Karpas-422 (cell line): ENCODE measurements around the gene CCDC85C. TPM values are rescaled to one million over a fixed set of nuclear protein-coding genes. Genes with fewer than 3 reads are reported as not detected.

ENCODE experiments used
- DNase-seq: peaks from one replicate; pipeline ENCODE4 v3.0.0-alpha.2; 2015
- H2AFZ ChIP-seq: fragments of 200-600 bp; sonication (generic); 2 replicates; pipeline ENCODE4 v1.6.1; 2014; ENCODE audit warnings: antibody characterized with exemption, low read length, mixed read lengths
- H3K27ac ChIP-seq: fragments of 200-600 bp; sonication (generic); 2 replicates; pipeline ENCODE4 v1.5.1; 2014; ENCODE audit warnings: mild to moderate bottlenecking, low read length, moderate library complexity
- H3K27me3 ChIP-seq: fragments of 200-600 bp; sonication (generic); 2 replicates; pipeline ENCODE4 v1.6.1; 2014; ENCODE audit warnings: low read length, mixed read lengths
- H3K36me3 ChIP-seq: fragments of 200-600 bp; sonication (generic); 2 replicates; pipeline ENCODE4 v1.6.1; 2014; ENCODE audit warnings: low read length, mixed read lengths; ENCODE audit not compliant: insufficient read depth
- H3K4me1 ChIP-seq: fragments of 200-600 bp; sonication (generic); 2 replicates; pipeline ENCODE4 v1.6.1; 2014; ENCODE audit warnings: mild to moderate bottlenecking, low read length, mixed read lengths
- H3K4me2 ChIP-seq: fragments of 200-600 bp; sonication (generic); 2 replicates; pipeline ENCODE4 v1.6.1; 2014; ENCODE audit warnings: low read length, low read depth, mild to moderate bottlenecking; ENCODE audit not compliant: poor library complexity, severe bottlenecking
- H3K4me3 ChIP-seq: fragments of 200-600 bp; sonication (generic); 2 replicates; pipeline ENCODE4 v1.5.1; 2014; ENCODE audit warnings: mild to moderate bottlenecking, antibody characterized with exemption, low read length, mixed read lengths
- H3K79me2 ChIP-seq: fragments of 200-600 bp; sonication (generic); 2 replicates; pipeline ENCODE4 v1.6.1; 2014; ENCODE audit warnings: mild to moderate bottlenecking, low read length, mixed read lengths
- H3K9ac ChIP-seq: fragments of 200-600 bp; sonication (generic); 2 replicates; pipeline ENCODE4 v1.6.0; 2014; ENCODE audit warnings: low read length
- H3K9me2 ChIP-seq: fragments of 200-600 bp; sonication (generic), shearing (Covaris generic); replicated peaks from 2 replicates; pipeline ENCODE4 v1.6.0; 2014; ENCODE audit warnings: mild to moderate bottlenecking, low read length, moderate library complexity; ENCODE audit not compliant: insufficient read depth
- H3K9me3 ChIP-seq: fragments of 300-700, 200-600 bp; sonication (generic); 2 replicates; pipeline ENCODE4 v1.6.1; 2014; ENCODE audit warnings: low read length, mixed read lengths
- H4K20me1 ChIP-seq: fragments of 200-600 bp; sonication (generic); 2 replicates; pipeline ENCODE4 v1.6.1; 2014; ENCODE audit warnings: mild to moderate bottlenecking, antibody characterized with exemption, low read length, low read depth; ENCODE audit not compliant: insufficient read depth
- total RNA-seq: library from RNA; depleted of rRNA; stranded (reverse); fragments of >200 nt; shearing (Covaris generic); gene quantifications from 2 replicates; pipeline ENCODE4 v1.2.3, GENCODE V29; 2014; ENCODE audit warnings: low replicate concordance

The CCDC85C gene
- total RNA-seq, 1 experiment from 2014 or later: 18.3 TPM

GRCh38 chr14:99551034-99551922 is 52.7 kb downstream of the CCDC85C start:
- Histone ChIP-seq H3K36me3 (no peaks in the 10 kb centered on the region), H3K9me3 (no peaks in the 10 kb centered on the region), H3K9me2 (no peaks in the 10 kb centered on the region), H3K4me3 (no peak overlapping the region), H3K4me1 (peaks cover 3% of the 10 kb centered on the region; the same call in 1 of the 2 replicates), H3K9ac (no peak overlapping the region), H3K79me2 (no peaks in the 10 kb centered on the region), H3K27me3 (no peaks in the 10 kb centered on the region), H4K20me1 (peaks cover 63% of the 10 kb centered on the region), H3K27ac (no peak overlapping the region), H3K4me2 (no peak overlapping the region), H2AFZ (no peak overlapping the region)
- no peak for DNase-seq

DNA sequence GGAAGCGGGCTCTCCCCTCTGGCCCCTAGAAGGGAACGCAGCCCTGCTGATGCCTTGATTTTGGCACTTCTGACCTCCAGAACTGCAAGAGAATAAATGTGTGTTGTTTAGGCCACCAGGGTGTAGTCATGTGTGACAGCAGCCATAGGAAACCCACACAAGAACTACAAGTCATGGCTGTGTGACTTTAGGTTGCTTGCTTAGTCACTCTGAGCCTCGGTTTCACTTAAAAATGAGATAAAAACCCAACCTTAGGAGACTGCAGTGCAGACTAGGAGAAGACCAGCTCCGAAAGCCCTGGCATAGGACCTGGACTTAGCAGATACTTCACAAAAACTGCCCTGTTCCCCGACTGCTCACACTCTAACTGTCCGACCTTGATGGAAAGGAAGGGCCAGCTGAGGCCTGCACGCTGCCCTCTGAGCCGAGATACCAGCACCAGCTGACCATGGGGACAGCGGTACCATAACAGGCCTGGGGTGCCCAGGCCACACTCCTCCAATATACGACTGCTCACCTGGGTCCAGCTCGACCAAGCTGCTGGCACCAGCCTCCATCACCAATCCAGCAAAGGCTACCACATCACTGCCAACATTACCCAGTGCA is 53.5 kb downstream of the CCDC85C start:
- no peak overlapping the region for H3K4me3 ChIP-seq
- no peaks in the 10 kb centered on the region for H3K79me2 ChIP-seq
- H3K27me3 ChIP-seq: no peaks in the 10 kb centered on the region
- no peak overlapping the region for H2AFZ ChIP-seq
- H3K9ac ChIP-seq: no peak overlapping the region
- no peak overlapping the region for H3K27ac ChIP-seq
- DNase-seq: no peak
- no peaks in the 10 kb centered on the region for H3K9me2 ChIP-seq
- H3K4me1 ChIP-seq: peaks cover 10% of the 10 kb centered on the region
- H4K20me1 ChIP-seq: peaks cover 64% of the 10 kb centered on the region
- H3K4me2 ChIP-seq: no peak overlapping the region
- H3K9me3 ChIP-seq: no peaks in the 10 kb centered on the region
- H3K36me3 ChIP-seq: no peaks in the 10 kb centered on the region

DNA sequence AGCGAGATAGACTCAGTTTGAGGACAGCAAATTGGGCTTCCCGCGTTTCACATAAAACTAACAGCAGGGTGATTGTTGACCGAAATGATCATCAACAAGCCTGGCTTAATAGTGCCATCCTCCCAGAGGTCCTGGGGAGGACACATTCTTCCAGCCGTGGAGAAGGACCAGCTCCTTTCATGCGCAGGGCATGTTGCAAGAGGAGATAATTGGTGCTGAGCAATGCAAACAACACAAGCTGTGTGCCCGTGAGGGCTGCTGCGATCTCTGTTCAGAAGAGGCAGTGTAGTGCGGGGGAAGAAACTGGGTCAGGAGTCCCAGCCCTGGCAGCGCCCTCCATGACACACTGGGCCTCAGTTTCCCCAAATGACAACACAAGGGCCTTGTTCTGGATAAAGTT is 54.3 kb downstream of the CCDC85C start:
- Histone ChIP-seq H3K27ac (no peak overlapping the region), H3K27me3 (no peaks in the 10 kb centered on the region), H2AFZ (no peak overlapping the region), H3K36me3 (no peaks in the 10 kb centered on the region), H3K4me2 (no peak overlapping the region), H3K9me2 (no peaks in the 10 kb centered on the region), H3K79me2 (no peaks in the 10 kb centered on the region), H4K20me1 (peaks cover 56% of the 10 kb centered on the region), H3K4me1 (peaks cover 11% of the 10 kb centered on the region), H3K9ac (no peak overlapping the region), H3K4me3 (no peak overlapping the region), H3K9me3 (no peaks in the 10 kb centered on the region)
- DNase-seq: no peak

GRCh38 chr14:99548871-99549515 is 55.0 kb downstream of the CCDC85C start:
- Histone ChIP-seq H3K4me1 (peaks cover 11% of the 10 kb centered on the region), H2AFZ (no peak overlapping the region), H3K79me2 (no peaks in the 10 kb centered on the region), H4K20me1 (peaks cover 50% of the 10 kb centered on the region), H3K27me3 (no peaks in the 10 kb centered on the region), H3K4me2 (no peak overlapping the region), H3K9ac (no peak overlapping the region), H3K27ac (no peak overlapping the region), H3K36me3 (no peaks in the 10 kb centered on the region), H3K9me2 (no peaks in the 10 kb centered on the region), H3K4me3 (no peak overlapping the region), H3K9me3 (no peaks in the 10 kb centered on the region)
- no peak for DNase-seq

GRCh38 chr14:99548255-99548654 is 55.8 kb downstream of the CCDC85C start:
- peaks cover 52% of the 10 kb centered on the region for H4K20me1 ChIP-seq
- H3K4me3 ChIP-seq: no peak overlapping the region
- DNase-seq: no peak

GRCh38 chr14:99546234-99546879 is 57.6 kb downstream of the CCDC85C start:
- peaks cover 54% of the 10 kb centered on the region for H4K20me1 ChIP-seq
- no peaks in the 10 kb centered on the region for H3K27me3 ChIP-seq
- H3K4me3 ChIP-seq: no peak overlapping the region
- no peak overlapping the region for H3K27ac ChIP-seq
- no peak overlapping the region for H3K4me2 ChIP-seq
- no peak overlapping the region for H3K9ac ChIP-seq
- no peaks in the 10 kb centered on the region for H3K79me2 ChIP-seq
- H2AFZ ChIP-seq: no peak overlapping the region
- DNase-seq: no peak
- H3K36me3 ChIP-seq: no peaks in the 10 kb centered on the region
- H3K4me1 ChIP-seq: peaks cover 27% of the 10 kb centered on the region
- no peaks in the 10 kb centered on the region for H3K9me3 ChIP-seq
- H3K9me2 ChIP-seq: no peaks in the 10 kb centered on the region

More at GRCh38 chr14:99548255-99548654, 55.8 kb downstream of the CCDC85C start:
- Histone ChIP-seq H3K4me1 (peaks cover 11% of the 10 kb centered on the region), H3K36me3 (no peaks in the 10 kb centered on the region), H3K9ac (no peak overlapping the region), H3K27me3 (no peaks in the 10 kb centered on the region), H2AFZ (no peak overlapping the region), H3K4me2 (no peak overlapping the region), H3K9me3 (no peaks in the 10 kb centered on the region), H3K9me2 (no peaks in the 10 kb centered on the region), H3K79me2 (no peaks in the 10 kb centered on the region), H3K27ac (no peak overlapping the region)

- DNase-seq: no peak
- Histone ChIP-seq H3K27ac (no peak overlapping the region), H3K79me2 (no peaks in the 10 kb centered on the region), H3K4me1 (peaks cover 34% of the 10 kb centered on the region), H4K20me1 (peaks cover 54% of the 10 kb centered on the region), H3K36me3 (no peaks in the 10 kb centered on the region), H3K9me2 (no peaks in the 10 kb centered on the region), H3K4me2 (no peak overlapping the region), H2AFZ (no peak overlapping the region), H3K27me3 (no peaks in the 10 kb centered on the region), H3K9ac (no peak overlapping the region), H3K9me3 (no peaks in the 10 kb centered on the region), H3K4me3 (no peak overlapping the region)
These were observed 58.4 kb downstream of the CCDC85C start for GRCh38 chr14:99545586-99545985.

DNA sequence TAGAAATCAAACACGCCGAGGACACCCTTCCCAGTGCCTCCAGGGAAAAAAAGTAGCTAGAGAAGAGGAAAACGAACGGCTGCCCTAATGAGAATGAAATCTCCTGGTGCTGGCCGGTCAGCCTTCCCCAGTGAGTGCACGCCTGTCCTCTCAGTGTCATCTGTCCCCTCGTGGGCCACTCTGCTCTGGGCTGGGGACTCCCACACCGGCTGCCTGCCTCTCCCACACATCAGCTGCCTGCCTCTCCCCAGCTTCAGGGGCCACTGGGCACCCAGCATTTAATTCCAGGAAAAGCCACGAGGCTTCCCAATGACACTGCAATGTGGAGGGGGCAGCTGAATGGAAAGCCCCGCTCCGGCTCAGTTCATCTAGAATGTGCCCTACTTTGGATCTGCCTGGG is 59.0 kb downstream of the CCDC85C start:
- H3K36me3 ChIP-seq: no peaks in the 10 kb centered on the region
- H3K9me2 ChIP-seq: no peaks in the 10 kb centered on the region
- no peak overlapping the region for H3K27ac ChIP-seq
- H4K20me1 ChIP-seq: peaks cover 49% of the 10 kb centered on the region
- H3K27me3 ChIP-seq: no peaks in the 10 kb centered on the region
- H3K9ac ChIP-seq: no peak overlapping the region
- H2AFZ ChIP-seq: no peak overlapping the region
- no peak overlapping the region for H3K4me3 ChIP-seq
- H3K4me1 ChIP-seq: peaks cover 40% of the 10 kb centered on the region
- no peaks in the 10 kb centered on the region for H3K9me3 ChIP-seq
- H3K4me2 ChIP-seq: no peak overlapping the region
- H3K79me2 ChIP-seq: no peaks in the 10 kb centered on the region
- no peak for DNase-seq
